Activated CD8-positive, alpha-beta memory T cell treated with anti-CD3 and anti-CD28 coated beads for 1 hour (primary cell): ENCODE data around the gene XCL1.
"Not testable (repeated sequence)": the region's sequence is repeated elsewhere in the genome, so short reads cannot be mapped to it uniquely, and the experiment has no call there.

Source experiments
- DNase-seq, 2 donors: peaks; one replicate each; pipeline ENCODE4 v3.0.0-alpha.2; 2020; ENCODE audit warnings: low read depth in 1 of 2; ENCODE audit errors: extremely low read depth in 1 of 2

XCL1 gene

GRCh38 chr1:168576245-168576688, at the start of gene XCL1:
Gene XCL1, plus strand, starts transcription at chr1:168576605. Its CDS starts 33 bp downstream, at chr1:168576638.
- DNase-seq, result not testable (repeated sequence)

GRCh38 chr1:168529518-168529917, 46.9 kb upstream of the XCL1 start:
- no peak for DNase-seq

- DNase-seq, result no peak
Observed at GRCh38 chr1:168531615-168532345, 44.6 kb upstream of the XCL1 start.

GRCh38 chr1:168535536-168535935, 40.9 kb upstream of the XCL1 start:
- no peak for DNase-seq

GRCh38 chr1:168540798-168541197, 35.6 kb upstream of the XCL1 start:
- not testable (repeated sequence) for DNase-seq

GRCh38 chr1:168542978-168543377, 33.4 kb upstream of the XCL1 start:
- DNase-seq, result not testable (repeated sequence)

GRCh38 chr1:168543840-168544498, 32.4 kb upstream of the XCL1 start, which contains the start of gene XCL2:
Gene XCL2, minus strand, starts transcription at chr1:168543997. Its CDS starts 33 bp downstream, at chr1:168543964.
- not testable (repeated sequence) for DNase-seq

- not testable (repeated sequence) for DNase-seq
Observed at GRCh38 chr1:168545678-168546552, 30.5 kb upstream of the XCL1 start.

GRCh38 chr1:168546553-168546895, 29.9 kb upstream of the XCL1 start:
- not testable (repeated sequence) for DNase-seq

GRCh38 chr1:168550971-168551370, 25.4 kb upstream of the XCL1 start:
- no peak for DNase-seq

- no peak for DNase-seq
Observed at GRCh38 chr1:168551688-168552087, 24.7 kb upstream of the XCL1 start.

- DNase-seq, result no peak
Observed at GRCh38 chr1:168552961-168553360, 23.4 kb upstream of the XCL1 start.

GRCh38 chr1:168553680-168554553, 22.5 kb upstream of the XCL1 start:
- no peak for DNase-seq

- no peak for DNase-seq
Observed at GRCh38 chr1:168554603-168555483, 21.6 kb upstream of the XCL1 start.

GRCh38 chr1:168555508-168556046, 20.8 kb upstream of the XCL1 start:
- no peak for DNase-seq

GRCh38 chr1:168556647-168557046, 19.8 kb upstream of the XCL1 start:
- no peak for DNase-seq

- no peak for DNase-seq
Observed at GRCh38 chr1:168560370-168560769, 16.0 kb upstream of the XCL1 start.

- DNase-seq, result no peak
Observed at GRCh38 chr1:168561989-168562388, 14.4 kb upstream of the XCL1 start.

- no peak for DNase-seq
Observed at GRCh38 chr1:168565825-168566224, 10.6 kb upstream of the XCL1 start.
